IPS DF 6.9 (cell line): ENCODE measurements around the gene SERF1B.
"Not testable (repeated sequence)": the region's sequence is repeated elsewhere in the genome, so short reads cannot be mapped to it uniquely, and the experiment has no call there.

Source experiments
- DNase-seq: peaks from one replicate; pipeline ENCODE4 v3.0.0-alpha.2; 2013; ENCODE audit warnings: low read depth, low spot score
- H3K27ac ChIP-seq: one replicate; pipeline ENCODE4 v1.5.1; 2013; ENCODE audit warnings: low read length, control low read depth
- H3K27me3 ChIP-seq: 2 replicates; pipeline ENCODE4 v1.6.1; 2013; ENCODE audit warnings: mild to moderate bottlenecking, low read length; ENCODE audit not compliant: control insufficient read depth, insufficient read depth
- H3K36me3 ChIP-seq: 2 replicates; pipeline ENCODE4 v1.6.1; 2013; ENCODE audit warnings: low read length; ENCODE audit not compliant: control insufficient read depth, insufficient read depth
- H3K4me1 ChIP-seq: 2 replicates; pipeline ENCODE4 v1.6.1; 2013; ENCODE audit warnings: low read length; ENCODE audit not compliant: control insufficient read depth, insufficient read depth
- H3K4me3 ChIP-seq: 2 replicates; pipeline ENCODE4 v1.5.1; 2013; ENCODE audit warnings: mild to moderate bottlenecking, low read length
- H3K9me3 ChIP-seq: 2 replicates; pipeline ENCODE4 v1.6.1; 2013; ENCODE audit warnings: low read length, inconsistent platforms; ENCODE audit not compliant: control insufficient read depth, insufficient read depth
- WGBS: extraction: QIAGEN DNeasy Blood & Tissue Kit; methylation state at CpG from one replicate; pipeline ENCODE4 v1.1.7; 2013; ENCODE audit warnings: mixed read lengths, missing lambda C conversion rate; ENCODE audit not compliant: insufficient read length, insufficient coverage; 5-methylcytosine and 5-hydroxymethylcytosine counted together

Gene SERF1B

DNA sequence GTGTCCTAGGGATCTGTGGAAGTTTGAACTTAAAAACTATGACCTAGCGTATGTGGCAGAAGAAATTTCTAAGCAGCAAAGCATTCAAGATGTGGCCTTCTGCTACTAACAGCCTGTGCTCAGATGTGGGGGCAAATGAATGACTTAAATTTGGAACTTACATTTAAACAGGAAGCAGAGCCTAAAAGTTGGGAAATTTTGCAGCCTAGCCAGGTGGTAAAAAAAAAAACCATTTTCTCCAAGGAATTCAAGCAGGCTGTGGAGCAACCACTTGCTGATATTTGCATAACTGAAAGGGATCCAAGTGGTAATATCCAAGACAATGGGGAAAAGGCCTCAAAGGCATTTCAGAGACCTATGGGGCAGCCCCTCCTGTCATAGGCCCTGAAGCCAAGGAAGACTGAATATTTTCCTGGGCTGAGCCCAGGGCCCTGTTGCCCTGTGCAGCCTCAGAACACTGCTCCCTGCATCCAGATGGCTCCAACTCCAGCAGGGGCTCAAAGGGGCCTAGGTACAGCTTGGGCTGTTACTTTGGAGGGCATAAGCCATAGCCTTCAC is 63.9 kb downstream of the SERF1B start:
- not testable (repeated sequence) for H3K4me3 ChIP-seq, H3K27ac ChIP-seq, DNase-seq, H3K36me3 ChIP-seq, H3K27me3 ChIP-seq, H3K4me1 ChIP-seq, H3K9me3 ChIP-seq
- no CpG with 5 or more reads among the region's 1 CpG for WGBS

DNA sequence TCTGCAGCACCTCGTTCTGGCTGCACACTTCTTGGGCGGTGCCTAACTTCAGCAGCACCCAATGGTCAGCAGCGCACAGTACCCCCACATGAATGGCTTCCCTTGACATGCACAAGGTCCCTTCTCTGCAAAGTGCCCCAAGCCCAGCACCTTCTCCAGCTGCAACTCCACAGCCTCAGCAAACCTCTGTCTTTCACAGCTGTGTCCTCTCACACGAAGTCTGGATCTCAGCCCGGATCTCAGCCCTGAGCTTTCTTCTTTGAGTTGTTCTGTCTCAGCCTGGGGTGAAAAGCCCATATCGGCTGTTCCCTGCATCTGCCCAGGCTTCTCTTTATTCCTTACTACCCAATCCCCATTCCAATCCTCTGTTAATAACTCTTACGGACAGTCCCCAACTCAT is 66.7 kb downstream of the SERF1B start:
- no CpG with 5 or more reads among the region's 7 CpGs for WGBS
- not testable (repeated sequence) for H3K4me1 ChIP-seq, DNase-seq

More for the DNA sequence above, 66.7 kb downstream of the SERF1B start:
- H3K36me3 ChIP-seq, H3K9me3 ChIP-seq, H3K27ac ChIP-seq, H3K27me3 ChIP-seq, H3K4me3 ChIP-seq: not testable (repeated sequence)
